ENCODE data around the gene DRD1. TPM values are rescaled to one million over a fixed set of nuclear protein-coding genes. Genes with fewer than 3 reads are reported as not detected.
"Not testable (repeated sequence)": the region's sequence is repeated elsewhere in the genome, so short reads cannot be mapped to it uniquely, and the experiment has no call there.

Gene DRD1
- total RNA-seq, 6 donors from 2014 or later = 0.09 to 0.81 (median 0.47) TPM; not detected in 2

GRCh38 chr5:175434800-175435199 lies 9.2 kb downstream of the DRD1 start:
- DNase-seq (no peak), ATAC-seq (ENCODE audit: low FRiP score in 2 of 2) (no peak)
- no peak for TF ChIP-seq EP300 (IDR thresholded peaks at IDR 0.05)
- TF ChIP-seq POLR2A (IDR thresholded peaks at IDR 0.05) = no peak
- no peak for TF ChIP-seq POLR2AphosphoS5 (IDR thresholded peaks at IDR 0.05)
- no peak for TF ChIP-seq CTCF (IDR thresholded peaks at IDR 0.05)
- no peaks in the 10 kb centered on the region for H3K9me3 ChIP-seq
- H3K27ac ChIP-seq = no peak overlapping the region
- no peaks in the 10 kb centered on the region for H3K27me3 ChIP-seq
- 56 to 61% methylated on average over 6 of the region's 6 CpGs for WGBS, 2 donors
- no peak overlapping the region for H3K4me3 ChIP-seq
- H3K4me1 ChIP-seq = no peaks in the 10 kb centered on the region
- no peaks in the 10 kb centered on the region for H3K36me3 ChIP-seq

- Histone ChIP-seq H3K4me1 (no peaks in the 10 kb centered on the region), H3K4me3 (no peak overlapping the region), H3K27me3 (no peaks in the 10 kb centered on the region), H3K9me3 (no peaks in the 10 kb centered on the region), H3K36me3 (no peaks in the 10 kb centered on the region), H3K27ac (no peak overlapping the region)
- TF ChIP-seq POLR2AphosphoS5 (IDR thresholded peaks at IDR 0.05) (no peak), POLR2A (IDR thresholded peaks at IDR 0.05) (no peak), CTCF (IDR thresholded peaks at IDR 0.05) (no peak), EP300 (IDR thresholded peaks at IDR 0.05) (no peak)
- 75 to 85% methylated on average over 2 of the region's 2 CpGs for WGBS, 2 donors
- ATAC-seq (ENCODE audit: low FRiP score in 2 of 2) (no peak), DNase-seq (no peak)
These were observed 16.2 kb downstream of the DRD1 start for GRCh38 chr5:175427762-175428161.

- not testable (repeated sequence) for H3K36me3 ChIP-seq; ATAC-seq (ENCODE audit: low FRiP score in 2 of 2); H3K27me3 ChIP-seq; H3K9me3 ChIP-seq; DNase-seq; H3K27ac ChIP-seq; H3K4me1 ChIP-seq; H3K4me3 ChIP-seq
These were observed 19.4 kb downstream of the DRD1 start for GRCh38 chr5:175424594-175424993.

- 70 to 78% methylated on average over 1 to 2 of the region's 2 CpGs for WGBS, 2 donors
- Histone ChIP-seq H3K27me3 (no peaks in the 10 kb centered on the region), H3K4me3 (no peak overlapping the region), H3K27ac (no peak overlapping the region), H3K36me3 (no peaks in the 10 kb centered on the region), H3K9me3 (no peaks in the 10 kb centered on the region), H3K4me1 (no peaks in the 10 kb centered on the region)
- ATAC-seq (ENCODE audit: low FRiP score in 2 of 2) = peak in 1 of 2 donors; percentile 46
- TF ChIP-seq POLR2A (IDR thresholded peaks at IDR 0.05) (no peak), POLR2AphosphoS5 (IDR thresholded peaks at IDR 0.05) (no peak), EP300 (IDR thresholded peaks at IDR 0.05) (no peak), CTCF (IDR thresholded peaks at IDR 0.05) (no peak)
- no peak for DNase-seq
These were observed 21.9 kb downstream of the DRD1 start for GRCh38 chr5:175422058-175422457.

GRCh38 chr5:175420383-175420782 lies 23.6 kb downstream of the DRD1 start:
- H3K27ac ChIP-seq = no peak overlapping the region
- no peaks in the 10 kb centered on the region for H3K36me3 ChIP-seq
- no peaks in the 10 kb centered on the region for H3K4me1 ChIP-seq
- no peaks in the 10 kb centered on the region for H3K9me3 ChIP-seq
- TF ChIP-seq POLR2A (IDR thresholded peaks at IDR 0.05) = no peak
- no peak for TF ChIP-seq CTCF (IDR thresholded peaks at IDR 0.05)
- no peak for TF ChIP-seq EP300 (IDR thresholded peaks at IDR 0.05)
- TF ChIP-seq POLR2AphosphoS5 (IDR thresholded peaks at IDR 0.05) = no peak
- H3K4me3 ChIP-seq = no peak overlapping the region
- no peaks in the 10 kb centered on the region for H3K27me3 ChIP-seq
- ATAC-seq (ENCODE audit: low FRiP score in 2 of 2) = no peak
- DNase-seq = no peak

All from upper lobe of left lung (tissue), 6 donors.